HEK293T (cell line): ENCODE measurements around the gene ADSS2.

ENCODE experiments used
- CTCF ChIA-PET: fragments of 350-600 bp; formaldehyde crosslinking; extraction: SDS; loops from one replicate; lab custom pipeline; 2021; ENCODE audit warnings: antibody characterized with exemption, inconsistent platforms; lab: Yijun Ruan, JAX
- POLR2A ChIA-PET: fragments of 350-600 bp; formaldehyde crosslinking; extraction: SDS; loops from one replicate; lab custom pipeline; 2020; ENCODE audit warnings: antibody characterized with exemption, inconsistent platforms; lab: Yijun Ruan, JAX
- DNase-seq: peaks from one replicate; pipeline ENCODE4 v3.0.0; 2012; ENCODE audit warnings: mixed read lengths; ENCODE audit errors: extremely low spot score
- ARNT ChIP-seq: fragments of 450-650 bp; IDR thresholded peaks from 2 replicates; pipeline ENCODE4 v1.6.1; 2017; ENCODE audit warnings: mild to moderate bottlenecking
- BHLHE40 ChIP-seq: fragments of 450-650 bp; IDR thresholded peaks from 2 replicates; pipeline ENCODE4 v1.6.1; 2016; ENCODE audit warnings: mild to moderate bottlenecking, moderate library complexity, borderline replicate concordance
- CTBP1 ChIP-seq: fragments of 450-650 bp; IDR thresholded peaks from 2 replicates; pipeline ENCODE4 v1.6.1; 2016; ENCODE audit warnings: borderline replicate concordance
- ELF4 ChIP-seq: fragments of 450-650 bp; IDR thresholded peaks from 2 replicates; pipeline ENCODE4 v1.6.1; 2017; ENCODE audit warnings: antibody characterized with exemption
- FOXA1 ChIP-seq: fragments of 450-650 bp; IDR thresholded peaks from 2 replicates; pipeline ENCODE4 v1.6.1; 2016; ENCODE audit warnings: mild to moderate bottlenecking
- FOXK2 ChIP-seq: fragments of 450-650 bp; IDR thresholded peaks from 2 replicates; pipeline ENCODE4 v1.6.1; 2016; ENCODE audit warnings: mild to moderate bottlenecking
- FOXM1 ChIP-seq: fragments of 450-650 bp; IDR thresholded peaks from 2 replicates; pipeline ENCODE4 v1.6.1; 2017; ENCODE audit warnings: mild to moderate bottlenecking, borderline replicate concordance
- HDGF ChIP-seq: fragments of 450-650 bp; IDR thresholded peaks from 2 replicates; pipeline ENCODE4 v1.6.1; 2017; ENCODE audit warnings: antibody characterized with exemption, borderline replicate concordance
- L3MBTL2 ChIP-seq: fragments of 450-650 bp; conservative IDR thresholded peaks from 2 replicates; pipeline ENCODE4 v1.6.1; 2016; ENCODE audit warnings: mild to moderate bottlenecking
- LEF1 ChIP-seq: fragments of 450-650 bp; IDR thresholded peaks from 2 replicates; pipeline ENCODE4 v1.6.1; 2017; ENCODE audit warnings: mild to moderate bottlenecking, borderline replicate concordance
- NFRKB ChIP-seq: fragments of 450-650 bp; IDR thresholded peaks from 2 replicates; pipeline ENCODE4 v1.6.1; 2016; ENCODE audit warnings: mild to moderate bottlenecking, moderate library complexity
- PKNOX1 ChIP-seq: fragments of 450-650 bp; IDR thresholded peaks from 2 replicates; pipeline ENCODE4 v1.6.1; 2016
- SP1 ChIP-seq: fragments of 450-650 bp; IDR thresholded peaks from 2 replicates; pipeline ENCODE4 v1.6.1; 2017
- SUZ12 ChIP-seq: fragments of 450-650 bp; IDR thresholded peaks from 2 replicates; pipeline ENCODE4 v1.6.1; 2016; ENCODE audit warnings: mild to moderate bottlenecking
- TARDBP ChIP-seq: fragments of 450-650 bp; IDR thresholded peaks from 2 replicates; pipeline ENCODE4 v1.6.1; 2016
- ZNF384 ChIP-seq: fragments of 450-650 bp; IDR thresholded peaks from 2 replicates; pipeline ENCODE4 v1.6.1; 2016

ADSS2 gene

DNA sequence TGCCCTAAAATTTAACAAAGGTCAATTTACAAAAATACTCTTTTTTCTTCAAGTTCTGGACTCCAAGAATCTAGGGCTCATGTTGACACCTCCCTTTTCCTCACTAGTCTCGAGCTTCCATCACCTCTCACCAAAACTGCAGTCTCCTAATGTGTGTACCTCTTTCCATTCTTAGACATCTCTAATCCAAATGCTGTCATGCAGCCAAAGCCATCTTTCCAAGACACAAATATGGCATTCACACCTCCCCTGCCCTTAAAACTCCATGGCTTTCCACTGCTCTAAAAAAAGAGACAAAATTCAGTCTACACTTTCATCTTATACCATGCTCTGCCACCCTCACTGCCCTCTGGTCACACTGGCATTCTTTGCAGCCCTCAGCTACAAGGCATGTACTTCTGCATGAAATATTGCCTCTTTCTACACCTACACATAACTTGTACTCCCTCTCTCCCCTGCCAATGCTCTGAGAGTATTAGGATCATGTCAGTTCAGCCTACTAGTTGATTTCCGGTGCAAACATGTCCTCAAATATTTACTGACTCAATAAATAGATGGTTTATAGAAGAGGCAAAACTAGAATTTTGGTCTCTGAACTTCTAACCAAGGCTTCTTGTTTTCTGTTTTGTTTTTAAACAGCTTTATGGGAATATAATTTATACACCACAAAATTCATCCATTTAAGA is 26.9 kb downstream of the ADSS2 start:
- CTCF ChIA-PET: no interaction called here
- no peak for DNase-seq
- POLR2A ChIA-PET: no interaction called here
- no peak for TF ChIP-seq ELF4
- no peak for TF ChIP-seq HDGF
- no peak for TF ChIP-seq BHLHE40
- no peak for TF ChIP-seq ARNT
- TF ChIP-seq ZNF384: no peak
- no peak for TF ChIP-seq FOXK2
- TF ChIP-seq LEF1: no peak

GRCh38 chr1:244422174-244422573 is 29.5 kb downstream of the ADSS2 start:
- CTCF ChIA-PET: interaction anchor here (0.6 kb wide), 1 partner anchor 178 kb away, joined by 4 read pairs; no protein-coding TSS in a partner anchor
- no peak for DNase-seq
- POLR2A ChIA-PET: interaction anchor here (1.3 kb wide), 1 partner anchor 24 kb away, joined by 3 read pairs; no protein-coding TSS in a partner anchor
- TF ChIP-seq SP1 (no peak), ARNT (no peak), ELF4 (no peak), CTBP1 (no peak), FOXM1 (no peak), L3MBTL2 (no peak), PKNOX1 (no peak), ZNF384 (no peak), FOXK2 (no peak), LEF1 (no peak)

DNA sequence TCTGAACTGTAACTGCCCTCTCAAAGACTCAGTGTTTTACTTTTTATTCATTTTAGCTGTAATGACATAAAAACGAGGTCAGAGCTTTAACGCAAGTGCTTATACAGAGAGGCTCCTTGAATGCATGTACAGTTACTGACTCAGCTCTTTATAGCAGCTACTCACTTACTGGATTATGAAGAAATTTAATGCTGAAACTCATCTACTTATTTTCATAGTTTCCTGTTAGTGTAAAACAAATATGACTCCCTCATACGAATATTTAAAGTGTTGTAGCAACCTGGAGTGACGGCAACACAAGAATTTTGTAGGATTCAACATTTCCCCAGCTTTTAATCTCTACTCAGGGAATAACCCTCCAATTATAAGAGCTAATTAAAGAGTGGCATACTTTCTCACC is 32.7 kb downstream of the ADSS2 start:
- no peak for DNase-seq
- POLR2A ChIA-PET: no interaction called here
- TF ChIP-seq TARDBP: no peak
- no peak for TF ChIP-seq BHLHE40
- no peak for TF ChIP-seq ARNT
- CTCF ChIA-PET: interaction anchor here (0.9 kb wide), 1 partner anchor 64 kb away, joined by 3 read pairs; no protein-coding TSS in a partner anchor

DNA sequence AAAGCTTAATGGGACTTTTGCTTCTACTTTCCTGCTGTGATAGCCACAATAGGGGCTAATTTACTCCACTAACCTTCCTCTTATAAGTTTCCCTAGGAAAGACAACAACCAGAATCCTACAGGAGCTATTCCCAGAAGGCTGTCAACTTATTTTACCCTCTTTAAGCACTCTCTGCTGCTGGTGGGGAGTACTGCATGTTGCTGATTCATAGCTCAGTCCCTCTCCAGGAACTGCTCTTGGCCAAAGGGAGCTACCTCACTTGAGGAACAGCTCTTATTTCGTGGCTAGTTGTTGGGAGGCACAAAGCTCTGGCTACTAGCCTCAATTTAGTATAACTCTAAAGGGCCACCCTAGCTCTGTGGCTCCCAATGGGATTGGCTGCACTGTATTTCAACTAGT is 37.2 kb downstream of the ADSS2 start:
- ChIA-PET POLR2A (no interaction called here), CTCF (no interaction called here)
- TF ChIP-seq NFRKB (no peak), FOXA1 (no peak), ARNT (no peak), L3MBTL2 (no peak), HDGF (no peak), TARDBP (no peak), BHLHE40 (no peak), LEF1 (no peak)
- no peak for DNase-seq

DNA sequence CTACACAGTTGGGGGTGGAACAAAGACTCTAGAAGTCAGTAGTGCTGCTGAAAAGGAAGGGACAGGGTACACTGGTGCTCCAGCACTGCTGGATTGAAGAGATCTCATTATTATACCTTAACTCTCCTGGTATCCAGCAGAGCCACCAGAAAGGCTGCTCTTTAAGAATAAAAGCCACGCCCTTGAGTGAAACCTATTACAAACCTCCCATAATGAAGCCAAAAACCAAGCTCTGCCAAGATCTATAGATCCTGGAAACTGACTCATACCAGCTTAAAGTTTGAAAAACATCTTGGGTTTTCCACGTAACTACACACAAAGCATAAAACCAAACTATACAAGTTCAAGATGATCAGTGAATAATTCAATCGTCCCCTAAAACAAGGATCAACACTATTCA is 38.0 kb downstream of the ADSS2 start:
- DNase-seq: no peak
- no peak for TF ChIP-seq ARNT
- TF ChIP-seq SUZ12: no peak
- TF ChIP-seq L3MBTL2: no peak
- TF ChIP-seq LEF1: no peak
- no peak for TF ChIP-seq SP1
- no peak for TF ChIP-seq FOXM1
- no peak for TF ChIP-seq FOXK2
- no peak for TF ChIP-seq FOXA1
- no peak for TF ChIP-seq BHLHE40
- no peak for TF ChIP-seq HDGF
- no peak for TF ChIP-seq ELF4
- TF ChIP-seq NFRKB: no peak
- TF ChIP-seq ZNF384: no peak
- no peak for TF ChIP-seq TARDBP
- ChIA-PET CTCF (no interaction called here), POLR2A (no interaction called here)

GRCh38 chr1:244412176-244412575 is 39.5 kb downstream of the ADSS2 start:
- no peak for TF ChIP-seq PKNOX1
- no peak for TF ChIP-seq BHLHE40
- ChIA-PET CTCF (interaction anchor here (0.5 kb wide), 1 partner anchor 59 kb away, joined by 3 read pairs; no protein-coding TSS in a partner anchor), POLR2A (no interaction called here)
- DNase-seq: no peak

DNA sequence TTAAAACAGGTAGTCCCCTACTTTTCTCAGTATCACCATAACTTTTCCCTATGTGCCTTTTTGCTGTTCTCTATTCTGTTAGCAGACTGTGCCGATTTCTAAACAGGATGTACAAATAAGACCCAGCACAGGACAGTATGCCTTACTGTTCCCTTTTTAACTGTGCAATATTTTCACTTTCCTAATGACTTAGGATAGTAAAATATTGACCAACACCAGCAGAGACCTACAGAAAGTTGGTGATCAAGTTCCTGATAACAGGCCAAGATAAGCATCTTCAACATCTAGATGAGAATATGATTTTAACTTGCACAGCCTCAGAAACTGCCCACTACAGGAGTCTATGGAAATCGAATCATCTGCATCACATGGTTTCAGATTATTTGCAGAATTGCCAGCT is 42.0 kb downstream of the ADSS2 start:
- DNase-seq: no peak
- POLR2A ChIA-PET: no interaction called here
- TF ChIP-seq PKNOX1 (no peak), NFRKB (no peak), TARDBP (no peak), ELF4 (no peak), CTBP1 (no peak), LEF1 (no peak), FOXA1 (no peak)
- CTCF ChIA-PET: no interaction called here
